MM.1S (cell line): ENCODE data around the gene C1orf21.

Experiments
- DNase-seq: peaks from one replicate; pipeline ENCODE4 v3.0.0-alpha.2; 2015
- H2AFZ ChIP-seq: fragments of 300-600 bp; sonication (generic); 2 replicates; pipeline ENCODE4 v1.6.0; 2016; ENCODE audit warnings: antibody characterized with exemption, low read length
- H3F3A ChIP-seq: fragments of 300-600 bp; sonication (generic); 2 replicates; pipeline ENCODE4 v1.6.1; 2016; ENCODE audit warnings: mild to moderate bottlenecking, antibody characterized with exemption, low read length, moderate library complexity, mixed read lengths; ENCODE audit not compliant: insufficient read depth
- H3K27ac ChIP-seq: fragments of 300-600 bp; sonication (generic); 2 replicates; pipeline ENCODE4 v1.5.1; 2016; ENCODE audit warnings: mild to moderate bottlenecking, low read length
- H3K27me3 ChIP-seq: fragments of 300-600 bp; sonication (generic); replicated peaks from 2 replicates; pipeline ENCODE4 v1.6.0; 2016; ENCODE audit warnings: low read length; ENCODE audit not compliant: insufficient read depth
- H3K36me3 ChIP-seq: fragments of 300-600 bp; sonication (generic); replicated peaks from 2 replicates; pipeline ENCODE4 v1.6.1; 2016; ENCODE audit warnings: mild to moderate bottlenecking, low read length, mixed read lengths; ENCODE audit not compliant: insufficient read depth
- H3K4me1 ChIP-seq: fragments of 300-600 bp; sonication (generic); 2 replicates; pipeline ENCODE4 v1.6.1; 2016; ENCODE audit warnings: low read length, mixed read lengths
- H3K4me2 ChIP-seq: fragments of 300-600 bp; sonication (generic); 2 replicates; pipeline ENCODE4 v1.6.0; 2016; ENCODE audit warnings: low read depth, low read length
- H3K4me3 ChIP-seq: fragments of 300-600 bp; sonication (generic); 2 replicates; pipeline ENCODE4 v1.5.1; 2016; ENCODE audit warnings: low read length, mixed read lengths
- H3K79me2 ChIP-seq: fragments of 300-600 bp; sonication (generic); 2 replicates; pipeline ENCODE4 v1.6.1; 2016; ENCODE audit warnings: mixed run types, low read length, mixed read lengths
- H3K9ac ChIP-seq: fragments of 300-600 bp; sonication (generic); 2 replicates; pipeline ENCODE4 v1.6.1; 2016; ENCODE audit warnings: low read length, mixed read lengths
- H3K9me2 ChIP-seq: fragments of 300-600 bp; sonication (generic); replicated peaks from 2 replicates; pipeline ENCODE4 v1.6.1; 2016; ENCODE audit warnings: mild to moderate bottlenecking, low read length, mixed read lengths; ENCODE audit not compliant: insufficient read depth
- H3K9me3 ChIP-seq: fragments of 300-600 bp; sonication (generic); replicated peaks from 2 replicates; pipeline ENCODE4 v1.6.1; 2016; ENCODE audit warnings: mild to moderate bottlenecking, low read length, mixed read lengths; ENCODE audit not compliant: insufficient read depth
- H4K20me1 ChIP-seq: fragments of 300-600 bp; sonication (generic); 2 replicates; pipeline ENCODE4 v1.6.1; 2016; ENCODE audit warnings: mild to moderate bottlenecking, low read length, moderate library complexity, mixed read lengths; ENCODE audit not compliant: insufficient read depth
- EZH2 ChIP-seq: fragments of 300-600 bp; sonication (generic); optimal IDR thresholded peaks from 2 replicates; pipeline ENCODE3; 2017; ENCODE audit warnings: low read depth, mild to moderate bottlenecking, antibody characterized with exemption, low read length, mixed read lengths
- EZH2phosphoT487 ChIP-seq: fragments of 300-600 bp; sonication (generic); IDR thresholded peaks from 2 replicates; pipeline ENCODE4 v1.6.1; 2018; ENCODE audit warnings: antibody characterized with exemption, low read length
- TF ChIP-seq, protein P1 (sequence below): fragments of 300-600 bp; sonication (generic); IDR thresholded peaks from 2 replicates; pipeline ENCODE4 v1.5.1; 2016; ENCODE audit warnings: antibody characterized with exemption, low read length, mixed read lengths

The C1orf21 gene

DNA sequence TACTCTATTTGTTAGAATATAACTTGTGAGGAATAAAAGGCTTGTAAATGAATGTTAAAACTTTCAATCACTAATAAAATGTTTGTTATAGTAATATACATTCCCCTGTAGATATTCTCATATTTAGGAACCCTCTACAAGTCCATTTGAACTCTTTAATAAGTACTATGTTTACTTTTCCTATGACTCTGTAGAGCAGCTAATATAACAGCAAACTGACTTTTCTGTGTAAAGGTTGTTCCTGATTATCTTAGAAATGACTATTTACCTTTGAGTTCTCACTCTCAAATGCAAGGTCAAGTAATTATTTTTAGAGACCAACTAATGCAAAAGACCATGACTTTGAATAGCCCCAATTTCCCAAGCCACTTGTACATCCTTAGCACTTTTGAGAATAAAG lies 130.3 kb downstream of the C1orf21 start:
- H3K27me3 ChIP-seq = no peaks in the 10 kb centered on the region
- H3K36me3 ChIP-seq = no peaks in the 10 kb centered on the region
- H3F3A ChIP-seq = no peaks in the 10 kb centered on the region
- no peak overlapping the region for H3K4me3 ChIP-seq
- H3K4me2 ChIP-seq = no peak overlapping the region
- no peaks in the 10 kb centered on the region for H4K20me1 ChIP-seq
- H3K9me3 ChIP-seq = no peaks in the 10 kb centered on the region
- no peaks in the 10 kb centered on the region for H3K9me2 ChIP-seq
- H3K9ac ChIP-seq = no peak overlapping the region
- TF ChIP-seq, protein P1, sequence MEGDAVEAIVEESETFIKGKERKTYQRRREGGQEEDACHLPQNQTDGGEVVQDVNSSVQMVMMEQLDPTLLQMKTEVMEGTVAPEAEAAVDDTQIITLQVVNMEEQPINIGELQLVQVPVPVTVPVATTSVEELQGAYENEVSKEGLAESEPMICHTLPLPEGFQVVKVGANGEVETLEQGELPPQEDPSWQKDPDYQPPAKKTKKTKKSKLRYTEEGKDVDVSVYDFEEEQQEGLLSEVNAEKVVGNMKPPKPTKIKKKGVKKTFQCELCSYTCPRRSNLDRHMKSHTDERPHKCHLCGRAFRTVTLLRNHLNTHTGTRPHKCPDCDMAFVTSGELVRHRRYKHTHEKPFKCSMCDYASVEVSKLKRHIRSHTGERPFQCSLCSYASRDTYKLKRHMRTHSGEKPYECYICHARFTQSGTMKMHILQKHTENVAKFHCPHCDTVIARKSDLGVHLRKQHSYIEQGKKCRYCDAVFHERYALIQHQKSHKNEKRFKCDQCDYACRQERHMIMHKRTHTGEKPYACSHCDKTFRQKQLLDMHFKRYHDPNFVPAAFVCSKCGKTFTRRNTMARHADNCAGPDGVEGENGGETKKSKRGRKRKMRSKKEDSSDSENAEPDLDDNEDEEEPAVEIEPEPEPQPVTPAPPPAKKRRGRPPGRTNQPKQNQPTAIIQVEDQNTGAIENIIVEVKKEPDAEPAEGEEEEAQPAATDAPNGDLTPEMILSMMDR = no peak
- TF ChIP-seq EZH2 (no peak), EZH2phosphoT487 (no peak)
- H2AFZ ChIP-seq = no peak overlapping the region
- DNase-seq = no peak
- no peak overlapping the region for H3K27ac ChIP-seq
- H3K79me2 ChIP-seq = no peaks in the 10 kb centered on the region
- H3K4me1 ChIP-seq = no peaks in the 10 kb centered on the region

- Histone ChIP-seq H3K4me2 (no peak overlapping the region), H3K9ac (no peak overlapping the region), H3K36me3 (no peaks in the 10 kb centered on the region), H3K4me1 (no peaks in the 10 kb centered on the region), H3K9me2 (no peaks in the 10 kb centered on the region), H3F3A (no peaks in the 10 kb centered on the region), H3K4me3 (no peak overlapping the region), H2AFZ (no peak overlapping the region), H3K27me3 (no peaks in the 10 kb centered on the region), H3K27ac (no peak overlapping the region), H4K20me1 (no peaks in the 10 kb centered on the region), H3K9me3 (no peaks in the 10 kb centered on the region), H3K79me2 (no peaks in the 10 kb centered on the region)
- TF ChIP-seq EZH2 (no peak), EZH2phosphoT487 (no peak)
- TF ChIP-seq, protein P1 = no peak
- DNase-seq = no peak
Measured at GRCh38 chr1:184518736-184519357, 132.0 kb downstream of the C1orf21 start.

- H2AFZ ChIP-seq = no peak overlapping the region
- H4K20me1 ChIP-seq = no peaks in the 10 kb centered on the region
- H3K4me2 ChIP-seq = no peak overlapping the region
- no peaks in the 10 kb centered on the region for H3K79me2 ChIP-seq
- no peaks in the 10 kb centered on the region for H3K36me3 ChIP-seq
- no peak overlapping the region for H3K9ac ChIP-seq
- H3F3A ChIP-seq = no peaks in the 10 kb centered on the region
- H3K27me3 ChIP-seq = no peaks in the 10 kb centered on the region
- no peak overlapping the region for H3K4me3 ChIP-seq
- no peak overlapping the region for H3K27ac ChIP-seq
- DNase-seq = no peak
- H3K9me2 ChIP-seq = no peaks in the 10 kb centered on the region
- no peaks in the 10 kb centered on the region for H3K9me3 ChIP-seq
- H3K4me1 ChIP-seq = no peaks in the 10 kb centered on the region
- no peak for TF ChIP-seq EZH2phosphoT487
- no peak for TF ChIP-seq EZH2
- TF ChIP-seq, protein P1 = no peak
Measured at GRCh38 chr1:184520336-184520735, 133.5 kb downstream of the C1orf21 start.
